ENCODE data around the gene CDCA7. TPM values are rescaled to one million over a fixed set of nuclear protein-coding genes. Genes with fewer than 3 reads are reported as not detected.
"Not testable (repeated sequence)": the region's sequence is repeated elsewhere in the genome, so short reads cannot be mapped to it uniquely, and the experiment has no call there.

CDCA7 gene
- total and polyA plus RNA-seq, 5 donors = 0.25 to 0.85 (median 0.33) TPM

DNA sequence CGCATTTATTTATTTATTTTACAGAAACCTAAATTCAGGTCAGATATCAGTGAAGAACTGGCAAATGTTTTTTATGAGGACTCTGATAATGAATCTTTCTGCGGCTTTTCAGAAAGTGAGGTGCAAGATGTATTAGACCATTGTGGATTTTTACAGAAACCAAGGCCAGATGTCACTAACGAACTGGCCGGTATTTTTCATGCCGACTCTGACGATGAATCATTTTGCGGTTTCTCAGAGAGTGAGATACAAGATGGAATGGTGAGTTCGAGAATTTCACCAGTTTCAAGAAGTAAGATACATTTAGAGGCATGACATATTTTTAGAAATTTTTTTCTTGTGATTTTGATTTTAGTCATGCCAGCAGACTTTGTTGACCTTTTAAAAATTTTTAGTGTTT is 4.6 kb downstream of the CDCA7 start:
- ATAC-seq = no peak
- no peak for DNase-seq
- Histone ChIP-seq H3K4me3 (ENCODE audit: low read length) (no peak overlapping the region), H3K9me3 (ENCODE audit: control insufficient read depth, low read length) (no peaks in the 10 kb centered on the region), H3K27ac (ENCODE audit: low read length) (no peak overlapping the region), H3K4me1 (ENCODE audit: control insufficient read depth, insufficient read depth, low read length) (no peaks in the 10 kb centered on the region), H3K27me3 (ENCODE audit: control insufficient read depth, insufficient read depth) (no peaks in the 10 kb centered on the region)
- intact Hi-C loops (cut with DNase I) = no loop called here
- 88% methylated on average over 8 of the region's 8 CpGs for WGBS

DNA sequence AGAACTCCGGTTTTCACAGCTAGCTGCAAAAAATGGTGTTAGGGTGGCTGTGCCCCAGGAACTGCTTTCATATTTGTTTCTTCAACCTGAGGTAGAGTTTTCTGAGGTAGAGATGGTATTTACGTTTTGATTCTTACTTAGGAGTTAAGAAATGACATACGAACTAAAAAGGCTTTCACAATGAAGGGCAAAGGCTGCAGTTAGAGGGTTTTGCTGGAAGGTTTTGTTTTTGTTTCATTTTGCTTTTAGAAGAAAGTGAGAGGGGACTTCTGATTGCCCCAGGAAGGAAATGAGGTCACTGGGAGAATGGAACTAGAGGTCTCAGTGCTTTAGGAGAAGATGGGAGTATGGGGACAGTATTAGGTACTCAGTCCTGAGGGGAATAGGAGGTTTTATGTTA is 15.5 kb downstream of the CDCA7 start:
- no peak overlapping the region for H3K27ac ChIP-seq (ENCODE audit: low read length)
- ATAC-seq = no peak
- no peak overlapping the region for H3K4me3 ChIP-seq (ENCODE audit: low read length)
- no peaks in the 10 kb centered on the region for H3K9me3 ChIP-seq (ENCODE audit: control insufficient read depth, low read length)
- H3K27me3 ChIP-seq (ENCODE audit: control insufficient read depth, insufficient read depth) = no peaks in the 10 kb centered on the region
- WGBS = 85% methylated on average over 3 of the region's 3 CpGs
- intact Hi-C loops (cut with DNase I) = no loop called here
- no peak for DNase-seq
- no peaks in the 10 kb centered on the region for H3K4me1 ChIP-seq (ENCODE audit: control insufficient read depth, insufficient read depth, low read length)

DNA sequence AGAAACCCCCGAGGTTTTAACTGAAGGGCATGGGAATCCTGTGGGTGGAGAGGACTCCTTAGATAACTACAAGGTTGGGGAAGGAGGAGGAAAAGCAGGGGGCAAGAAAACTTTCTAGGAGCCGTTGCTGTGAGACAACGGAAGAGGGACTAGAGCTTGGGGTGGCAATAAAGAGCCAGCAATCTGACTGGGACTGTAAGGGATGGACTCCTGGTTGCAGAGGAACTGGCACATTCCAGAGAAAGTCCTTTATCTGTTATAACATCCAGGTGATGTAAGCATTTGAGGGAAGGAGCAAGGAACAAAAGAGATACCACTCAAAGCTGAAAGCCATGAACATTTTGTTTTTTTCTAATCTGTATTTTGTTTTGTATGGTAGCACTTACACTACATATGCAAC is 16.4 kb downstream of the CDCA7 start:
- H3K4me1 ChIP-seq (ENCODE audit: control insufficient read depth, insufficient read depth, low read length) = no peaks in the 10 kb centered on the region
- no peak for ATAC-seq
- WGBS = 58% methylated on average over 3 of the region's 3 CpGs
- no peaks in the 10 kb centered on the region for H3K9me3 ChIP-seq (ENCODE audit: control insufficient read depth, low read length)
- intact Hi-C loops (cut with DNase I) = no loop called here
- no peak overlapping the region for H3K4me3 ChIP-seq (ENCODE audit: low read length)
- H3K27ac ChIP-seq (ENCODE audit: low read length) = no peak overlapping the region
- no peaks in the 10 kb centered on the region for H3K27me3 ChIP-seq (ENCODE audit: control insufficient read depth, insufficient read depth)
- DNase-seq = no peak

DNA sequence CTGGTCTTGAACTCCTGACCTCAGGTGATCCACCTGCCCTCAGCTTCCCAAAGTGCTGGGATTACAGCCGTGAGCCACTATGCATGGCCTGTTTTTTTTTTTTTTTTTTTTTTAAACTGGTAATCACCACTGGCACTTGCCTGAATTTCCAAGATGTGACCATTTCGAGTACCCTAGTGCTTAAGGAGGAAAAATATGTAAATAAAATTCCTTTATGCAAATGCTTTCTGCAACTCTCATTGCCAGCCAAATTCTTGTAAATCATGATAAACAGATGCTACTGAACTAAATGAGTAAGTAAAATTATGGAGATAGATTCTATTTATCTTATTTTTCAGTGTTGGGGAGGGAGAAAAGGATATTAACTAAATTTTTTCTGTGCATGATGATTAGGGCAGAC is 18.6 kb downstream of the CDCA7 start:
- no peaks in the 10 kb centered on the region for H3K27me3 ChIP-seq (ENCODE audit: control insufficient read depth, insufficient read depth)
- H3K4me3 ChIP-seq (ENCODE audit: low read length) = no peak overlapping the region
- intact Hi-C loops (cut with DNase I) = no loop called here
- no peaks in the 10 kb centered on the region for H3K9me3 ChIP-seq (ENCODE audit: control insufficient read depth, low read length)
- DNase-seq (no peak), ATAC-seq (no peak)
- WGBS = 88% methylated on average over 2 of the region's 2 CpGs
- no peaks in the 10 kb centered on the region for H3K4me1 ChIP-seq (ENCODE audit: control insufficient read depth, insufficient read depth, low read length)
- H3K27ac ChIP-seq (ENCODE audit: low read length) = no peak overlapping the region

DNA sequence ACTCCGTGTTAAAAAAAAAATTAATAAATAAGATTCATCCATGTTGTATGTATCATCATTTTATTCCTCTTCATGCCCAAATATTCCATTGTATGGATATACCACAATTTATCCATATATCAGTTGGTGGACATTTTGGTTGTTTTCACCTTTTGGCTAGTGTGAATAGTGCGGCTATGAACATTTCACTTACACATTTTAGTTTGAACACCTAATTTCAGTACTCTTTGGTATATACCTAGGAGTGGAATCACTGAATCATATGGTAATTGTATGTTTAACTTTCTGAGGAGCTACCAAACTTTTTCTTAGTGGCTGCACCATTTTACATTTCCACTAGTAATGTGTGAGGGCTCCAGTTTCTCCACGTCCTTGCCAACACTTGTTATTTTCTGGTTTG is 20.0 kb downstream of the CDCA7 start:
- H3K27ac ChIP-seq (ENCODE audit: low read length) = no peak overlapping the region
- WGBS = 97% methylated on average over 3 of the region's 3 CpGs
- H3K4me3 ChIP-seq (ENCODE audit: low read length) = no peak overlapping the region
- no peaks in the 10 kb centered on the region for H3K27me3 ChIP-seq (ENCODE audit: control insufficient read depth, insufficient read depth)
- DNase-seq (no peak), ATAC-seq (no peak)
- intact Hi-C loops (cut with DNase I) = no loop called here
- H3K4me1 ChIP-seq (ENCODE audit: control insufficient read depth, insufficient read depth, low read length) = no peaks in the 10 kb centered on the region
- no peaks in the 10 kb centered on the region for H3K9me3 ChIP-seq (ENCODE audit: control insufficient read depth, low read length)

DNA sequence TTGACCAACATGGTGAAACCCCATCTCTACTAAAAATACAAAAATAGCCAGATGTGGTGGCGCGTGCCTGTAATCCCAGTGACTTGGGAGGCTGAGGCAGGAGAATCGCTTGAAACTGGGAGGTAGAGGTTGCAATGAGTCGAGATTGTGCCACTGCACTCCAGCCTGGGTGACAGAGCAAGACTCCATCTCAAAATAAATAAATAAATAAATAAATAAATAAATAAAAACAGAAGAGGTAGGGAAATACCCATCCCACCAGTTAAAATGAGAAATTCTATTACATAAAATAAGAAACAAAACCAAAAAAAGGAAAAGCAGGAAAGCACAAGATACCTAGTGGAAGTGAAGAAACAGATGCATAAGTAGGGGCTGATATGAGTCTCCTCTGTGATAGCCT is 30.9 kb downstream of the CDCA7 start:
- H3K9me3 ChIP-seq (ENCODE audit: control insufficient read depth, low read length); H3K4me3 ChIP-seq (ENCODE audit: low read length); ATAC-seq; H3K4me1 ChIP-seq (ENCODE audit: control insufficient read depth, insufficient read depth, low read length); H3K27ac ChIP-seq (ENCODE audit: low read length); H3K27me3 ChIP-seq (ENCODE audit: control insufficient read depth, insufficient read depth); DNase-seq; intact Hi-C loops (cut with DNase I): not testable (repeated sequence)
- WGBS = 96% methylated on average over 4 of the region's 4 CpGs

DNA sequence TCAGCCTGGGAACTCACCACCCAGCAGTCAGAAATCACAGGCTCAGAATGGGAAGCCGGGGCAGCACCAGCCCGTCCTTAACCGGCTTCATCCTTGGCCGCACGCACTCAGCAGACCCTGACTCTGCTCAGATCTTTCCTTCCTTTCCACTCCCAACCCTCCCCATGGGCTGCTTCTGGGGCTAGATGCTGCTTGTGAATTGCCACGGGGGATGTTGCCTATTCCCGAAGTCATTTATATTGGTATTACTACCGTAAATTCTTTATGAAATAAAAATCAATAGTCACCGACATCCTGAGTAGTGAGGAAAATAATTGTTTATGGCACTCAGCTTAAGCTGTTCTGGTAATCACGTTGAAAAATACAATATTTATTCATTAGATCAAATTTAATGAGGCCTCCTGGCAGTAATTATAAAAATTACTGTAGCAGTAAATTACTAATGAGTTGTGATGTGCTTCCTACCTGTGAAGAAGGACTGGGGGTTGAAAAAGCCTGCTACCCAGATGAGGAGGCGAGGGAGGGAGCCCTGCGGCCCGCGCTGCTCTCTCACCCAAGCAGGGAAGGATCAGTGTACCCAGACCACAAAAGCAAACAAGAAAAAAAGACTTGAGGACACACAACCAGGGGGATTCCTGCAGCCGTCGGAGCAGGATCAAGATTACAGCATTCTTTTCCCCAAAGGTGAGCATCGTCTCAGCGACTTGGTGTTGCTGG is 31.5 kb downstream of the CDCA7 start:
- Histone ChIP-seq H3K27ac (ENCODE audit: low read length) (no peak overlapping the region), H3K9me3 (ENCODE audit: control insufficient read depth, low read length) (no peaks in the 10 kb centered on the region), H3K27me3 (ENCODE audit: control insufficient read depth, insufficient read depth) (no peaks in the 10 kb centered on the region), H3K4me1 (ENCODE audit: control insufficient read depth, insufficient read depth, low read length) (no peaks in the 10 kb centered on the region), H3K4me3 (ENCODE audit: low read length) (no peak overlapping the region)
- intact Hi-C loops (cut with DNase I) = no loop called here
- no peak for ATAC-seq
- no peak for DNase-seq
- 80% methylated on average over 18 of the region's 18 CpGs for WGBS

DNA sequence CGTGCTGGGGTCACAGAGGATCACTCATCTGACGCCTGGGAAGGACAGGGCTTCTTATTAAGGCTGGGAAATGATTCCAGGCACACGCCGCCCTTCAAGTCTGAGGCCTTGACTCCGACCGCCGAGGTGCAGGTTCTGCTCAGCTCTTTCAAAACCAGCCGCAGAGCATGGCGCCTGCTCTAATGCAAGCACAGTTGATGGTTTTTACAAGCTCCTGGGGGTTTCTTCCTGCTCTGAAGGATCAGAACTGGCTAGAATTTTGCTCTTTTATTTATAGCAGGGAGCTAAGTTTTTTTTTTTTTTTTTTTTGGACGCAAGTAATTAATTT is 32.0 kb downstream of the CDCA7 start:
- no peaks in the 10 kb centered on the region for H3K9me3 ChIP-seq (ENCODE audit: control insufficient read depth, low read length)
- H3K4me1 ChIP-seq (ENCODE audit: control insufficient read depth, insufficient read depth, low read length) = no peaks in the 10 kb centered on the region
- intact Hi-C loops (cut with DNase I) = no loop called here
- no peaks in the 10 kb centered on the region for H3K27me3 ChIP-seq (ENCODE audit: control insufficient read depth, insufficient read depth)
- 83% methylated on average over 10 of the region's 10 CpGs for WGBS
- no peak overlapping the region for H3K4me3 ChIP-seq (ENCODE audit: low read length)
- no peak for DNase-seq
- H3K27ac ChIP-seq (ENCODE audit: low read length) = no peak overlapping the region
- ATAC-seq = no peak

DNA sequence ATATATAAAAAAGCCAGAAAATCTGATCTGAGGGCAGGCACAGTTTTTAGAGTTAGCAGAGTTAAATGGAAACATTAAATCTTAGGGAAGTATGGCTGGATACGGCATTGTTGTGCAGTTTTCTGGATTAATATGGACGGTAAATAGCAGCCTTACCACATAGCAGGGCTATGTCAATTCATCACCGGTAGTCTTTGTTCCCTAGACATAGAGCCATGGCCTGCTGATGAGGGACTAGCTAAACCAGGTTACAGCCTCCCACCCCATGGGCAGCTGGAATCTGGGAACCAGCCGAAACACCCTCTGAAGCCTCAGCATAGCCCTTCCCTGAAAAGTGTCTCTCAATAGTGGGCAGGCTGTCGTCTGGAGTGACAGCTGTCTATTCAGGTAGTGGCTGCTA is 32.4 kb downstream of the CDCA7 start:
- 90% methylated on average over 5 of the region's 5 CpGs for WGBS
- ATAC-seq (no peak), DNase-seq (no peak)
- Histone ChIP-seq H3K4me3 (ENCODE audit: low read length) (no peak overlapping the region), H3K27ac (ENCODE audit: low read length) (no peak overlapping the region), H3K27me3 (ENCODE audit: control insufficient read depth, insufficient read depth) (no peaks in the 10 kb centered on the region), H3K9me3 (ENCODE audit: control insufficient read depth, low read length) (no peaks in the 10 kb centered on the region), H3K4me1 (ENCODE audit: control insufficient read depth, insufficient read depth, low read length) (no peaks in the 10 kb centered on the region)
- intact Hi-C loops (cut with DNase I) = no loop called here

DNA sequence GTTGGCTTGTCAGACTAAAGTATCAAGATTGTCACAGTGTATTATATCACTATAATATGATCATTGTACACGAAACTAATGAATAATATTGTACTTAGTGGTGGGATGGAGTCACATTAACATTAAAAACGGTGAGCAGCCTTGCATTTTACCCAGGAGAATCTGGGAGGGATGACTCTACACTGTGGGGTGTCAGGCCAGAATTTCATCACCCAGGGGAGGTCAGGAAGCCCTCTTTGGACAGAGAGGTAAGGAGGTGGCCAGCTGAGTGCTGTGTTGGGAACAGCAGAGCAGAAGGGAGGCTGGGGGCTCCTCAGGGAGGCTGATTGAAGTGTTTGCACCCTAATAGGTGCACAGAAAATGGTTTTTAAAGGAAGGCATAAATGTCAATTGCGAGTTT is 33.0 kb downstream of the CDCA7 start:
- no peak overlapping the region for H3K4me3 ChIP-seq (ENCODE audit: low read length)
- H3K9me3 ChIP-seq (ENCODE audit: control insufficient read depth, low read length) = no peaks in the 10 kb centered on the region
- H3K27ac ChIP-seq (ENCODE audit: low read length) = no peak overlapping the region
- H3K4me1 ChIP-seq (ENCODE audit: control insufficient read depth, insufficient read depth, low read length) = no peaks in the 10 kb centered on the region
- intact Hi-C loops (cut with DNase I) = no loop called here
- WGBS = 68% methylated on average over 3 of the region's 3 CpGs
- no peak for ATAC-seq
- no peak for DNase-seq
- no peaks in the 10 kb centered on the region for H3K27me3 ChIP-seq (ENCODE audit: control insufficient read depth, insufficient read depth)

DNA sequence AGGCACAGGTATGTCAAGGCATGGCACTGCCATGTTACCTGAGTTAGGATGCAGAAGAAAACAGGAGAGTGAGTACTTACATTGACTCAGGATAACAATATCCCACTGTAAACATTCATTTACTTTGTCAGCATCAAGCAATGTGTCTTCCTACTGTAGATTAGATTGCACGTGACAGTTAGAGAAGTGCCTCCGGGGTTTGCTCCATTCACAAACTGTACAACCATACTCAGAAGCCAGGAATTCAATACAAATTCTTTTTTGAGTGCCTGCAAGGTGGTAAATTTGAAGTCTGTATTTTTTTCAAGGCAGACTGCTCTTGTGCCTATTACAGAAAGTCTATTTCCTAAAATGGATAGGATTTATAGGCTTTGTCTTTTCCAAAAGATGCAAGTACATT is 34.1 kb downstream of the CDCA7 start:
- intact Hi-C loops (cut with DNase I) = no loop called here
- 59% methylated on average over 2 of the region's 2 CpGs for WGBS
- no peaks in the 10 kb centered on the region for H3K4me1 ChIP-seq (ENCODE audit: control insufficient read depth, insufficient read depth, low read length)
- no peak for DNase-seq
- no peak for ATAC-seq
- H3K9me3 ChIP-seq (ENCODE audit: control insufficient read depth, low read length) = no peaks in the 10 kb centered on the region
- no peak overlapping the region for H3K27ac ChIP-seq (ENCODE audit: low read length)
- H3K27me3 ChIP-seq (ENCODE audit: control insufficient read depth, insufficient read depth) = no peaks in the 10 kb centered on the region
- H3K4me3 ChIP-seq (ENCODE audit: low read length) = no peak overlapping the region

DNA sequence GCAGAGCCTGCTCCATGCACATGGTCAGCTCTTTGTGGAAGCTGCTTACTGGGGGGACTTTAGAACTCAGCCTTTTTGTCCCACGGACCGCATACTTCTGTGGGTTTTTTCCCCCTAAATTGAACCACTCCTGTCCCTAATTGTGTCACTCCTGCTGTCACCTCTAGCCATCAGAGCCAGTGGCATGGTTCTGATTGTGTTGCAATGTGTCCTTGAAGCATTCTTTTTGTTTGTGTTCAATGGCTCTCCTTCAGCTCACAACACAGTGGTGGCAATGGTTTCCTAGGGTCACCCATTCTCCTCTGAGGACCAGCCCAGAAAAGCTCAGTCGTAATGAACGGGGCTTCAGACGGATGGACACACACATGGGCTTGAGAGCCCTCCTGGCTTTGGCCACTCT is 35.4 kb downstream of the CDCA7 start:
- intact Hi-C loops (cut with DNase I) = no loop called here
- Histone ChIP-seq H3K4me3 (ENCODE audit: low read length) (no peak overlapping the region), H3K4me1 (ENCODE audit: control insufficient read depth, insufficient read depth, low read length) (no peaks in the 10 kb centered on the region), H3K27me3 (ENCODE audit: control insufficient read depth, insufficient read depth) (no peaks in the 10 kb centered on the region), H3K9me3 (ENCODE audit: control insufficient read depth, low read length) (no peaks in the 10 kb centered on the region), H3K27ac (ENCODE audit: low read length) (no peak overlapping the region)
- WGBS = 93% methylated on average over 5 of the region's 5 CpGs
- DNase-seq (no peak), ATAC-seq (no peak)
